SK-N-SH (cell line): ENCODE data around the gene WWOX. TPM values are rescaled to one million over a fixed set of nuclear protein-coding genes. Genes with fewer than 3 reads are reported as not detected.

ENCODE experiments used
- CTCF ChIA-PET: fragments of 300-600, 350-600 bp; formaldehyde crosslinking; extraction: SDS; loops from one replicate; lab custom pipeline; 2021; lab: Yijun Ruan, JAX
- POLR2A ChIA-PET: fragments of 350-600 bp; sonication (Branson Sonifier 250); formaldehyde crosslinking; extraction: SDS; loops from one replicate; lab custom pipeline; 2020; ENCODE audit warnings: antibody characterized with exemption, inconsistent platforms; lab: Yijun Ruan, JAX
- DNase-seq: peaks from one replicate; pipeline ENCODE4 v3.0.0; 2012
- H2AFZ ChIP-seq: fragments of 200-600 bp; sonication (generic); 2 replicates; pipeline ENCODE4 v1.8.1; 2016; ENCODE audit warnings: antibody characterized with exemption, mild to moderate bottlenecking, low read depth
- H3F3A ChIP-seq: fragments of 200-600 bp; sonication (generic); replicated peaks from 2 replicates; pipeline ENCODE3; 2016; ENCODE audit warnings: antibody characterized with exemption, mild to moderate bottlenecking; ENCODE audit not compliant: insufficient read depth
- H3K27ac ChIP-seq, 2 experiments: fragments of 200-500 bp in 1 of 2; fragments of 200-600 bp in 1 of 2; sonication (Bioruptor generic) in 1 of 2; sonication (generic), shearing (Covaris generic) in 1 of 2; 2 replicates each; pipeline versions ENCODE4 v1.5.1 to v1.6.1; 2014 to 2016; ENCODE audit warnings: low read depth in 2 of 2, inconsistent platforms in 1 of 2, low read length in 1 of 2, mild to moderate bottlenecking in 1 of 2, mixed read lengths in 1 of 2
- H3K27me3 ChIP-seq: fragments of 200-600 bp; sonication (generic), shearing (Covaris generic); 2 replicates; pipeline ENCODE4 v1.6.1; 2016; ENCODE audit warnings: mixed run types; ENCODE audit not compliant: insufficient read depth
- H3K36me3 ChIP-seq, 2 experiments: fragments of 200-500 bp in 1 of 2; fragments of 200-600 bp in 1 of 2; sonication (Bioruptor generic) in 1 of 2; sonication (generic) in 1 of 2; replicated peaks in 1 of 2; 2 replicates each; pipeline versions ENCODE3 to v1.5.1; 2014 to 2016; ENCODE audit warnings: low read length in 1 of 2, mild to moderate bottlenecking in 1 of 2; ENCODE audit not compliant: insufficient read depth in 2 of 2, control insufficient read depth in 1 of 2
- H3K4me1 ChIP-seq, 2 experiments: fragments of 200-500 bp in 1 of 2; fragments of 200-600 bp in 1 of 2; sonication (Bioruptor generic) in 1 of 2; sonication (generic), shearing (Covaris generic) in 1 of 2; 2 replicates each; pipeline versions ENCODE4 v1.5.1 to v1.6.1; 2014 to 2016; ENCODE audit warnings: low read depth in 1 of 2, low read length in 1 of 2, mixed run types in 1 of 2; ENCODE audit not compliant: insufficient read depth in 2 of 2, control insufficient read depth in 1 of 2
- H3K4me2 ChIP-seq: fragments of 200-600 bp; sonication (generic), shearing (Covaris generic); 2 replicates; pipeline ENCODE4 v1.6.1; 2017; ENCODE audit warnings: mixed run types
- H3K4me3 ChIP-seq, 2 experiments: fragments of 200-500 bp in 1 of 2; fragments of 200-600 bp in 1 of 2; sonication (Bioruptor generic) in 1 of 2; sonication (generic), shearing (Covaris generic) in 1 of 2; 2 replicates each; pipeline versions ENCODE4 v1.5.1 to v1.8.1; 2014 to 2016; ENCODE audit warnings: low read depth in 2 of 2, inconsistent platforms in 1 of 2, low read length in 1 of 2, mild to moderate bottlenecking in 1 of 2, mixed read lengths in 1 of 2, moderate library complexity in 1 of 2
- H3K79me2 ChIP-seq: fragments of 200-600 bp; sonication (generic); 2 replicates; pipeline ENCODE4 v1.8.1; 2017; ENCODE audit warnings: mild to moderate bottlenecking; ENCODE audit not compliant: insufficient read depth
- H3K9ac ChIP-seq: fragments of 200-600 bp; sonication (generic); 2 replicates; pipeline ENCODE4 v1.6.1; 2017; ENCODE audit warnings: mixed run types
- H3K9me2 ChIP-seq: fragments of 200-600 bp; sonication (generic); 2 replicates; pipeline ENCODE4 v1.6.1; 2017; ENCODE audit warnings: mixed run types
- H3K9me3 ChIP-seq: fragments of 200-600 bp; sonication (generic); 2 replicates; pipeline ENCODE4 v1.6.1; 2017; ENCODE audit warnings: mixed run types, mild to moderate bottlenecking, moderate library complexity
- H4K20me1 ChIP-seq: fragments of 200-600 bp; sonication (generic); 2 replicates; pipeline ENCODE4 v1.6.1; 2017; ENCODE audit warnings: mild to moderate bottlenecking, mixed run types; ENCODE audit not compliant: insufficient read depth
- ELF1 ChIP-seq: IDR thresholded peaks from 2 replicates; pipeline ENCODE4 v1.4.0; 2012
- FOXJ3 ChIP-seq: sonication (generic); formaldehyde crosslinking; IDR thresholded peaks from 2 replicates; pipeline ENCODE4 v1.5.1; 2020; ENCODE audit warnings: mild to moderate bottlenecking, missing genetic modification reagents
- GABPA ChIP-seq: IDR thresholded peaks from 2 replicates; pipeline ENCODE4 v1.4.0; 2012; ENCODE audit warnings: low read depth, mild to moderate bottlenecking
- GATA2 ChIP-seq: sonication (generic); formaldehyde crosslinking; IDR thresholded peaks from 2 replicates; pipeline ENCODE4 v1.5.0; 2020; ENCODE audit warnings: mild to moderate bottlenecking, missing genetic modification reagents
- MAX ChIP-seq: IDR thresholded peaks from 2 replicates; pipeline ENCODE4 v1.4.0; 2012; ENCODE audit warnings: low read depth
- POLR2AphosphoS5 ChIP-seq: IDR thresholded peaks from 2 replicates; pipeline ENCODE4 v1.6.1; 2012; ENCODE audit warnings: low read depth, low read length
- SMC3 ChIP-seq: IDR thresholded peaks from 2 replicates; pipeline ENCODE4 v1.6.1; 2012; ENCODE audit warnings: low read depth, low read length, improper control_type of control experiment
- TCF12 ChIP-seq: IDR thresholded peaks from 2 replicates; pipeline ENCODE4 v1.4.0; 2012
- USF1 ChIP-seq: IDR thresholded peaks from 2 replicates; pipeline ENCODE4 v1.4.0; 2012; ENCODE audit warnings: low read depth, borderline replicate concordance
- ZBTB33 ChIP-seq: IDR thresholded peaks from 2 replicates; pipeline ENCODE4 v1.4.0; 2012; ENCODE audit warnings: low read depth, borderline replicate concordance
- WGBS: methylation state at CpG from one replicate; pipeline ENCODE4 v1.1.6; 2017; ENCODE audit warnings: low lambda C conversion rate; 5-methylcytosine and 5-hydroxymethylcytosine counted together
- polyA plus RNA-seq, 3 experiments: library from polyadenylated mRNA; depleted of rRNA; stranded (reverse); fragments of >200 nt; gene quantifications; 2 replicates each; pipeline ENCODE4 v1.2.3, GENCODE V29; 2012

The WWOX gene
- polyA plus RNA-seq, 1 of the 3 experiments (the other 2 are of a cell fraction): 10.8 TPM

GRCh38 chr16:78795433-78795832, 696.0 kb downstream of the WWOX start:
- Histone ChIP-seq H3F3A (no peaks in the 10 kb centered on the region), H3K4me3 (no peak overlapping the region), H3K9me2 (no peaks in the 10 kb centered on the region), H3K9ac (no peak overlapping the region), H4K20me1 (no peaks in the 10 kb centered on the region), H3K9me3 (no peaks in the 10 kb centered on the region; the same call in 1 of the 2 replicates), H2AFZ (no peak overlapping the region)
- CTCF ChIA-PET: interaction anchor here (1.7 kb wide), 1 partner anchor 25 kb away, joined by 5 read pairs; no protein-coding TSS in a partner anchor
- POLR2A ChIA-PET: no interaction called here
- TF ChIP-seq GATA2: no peak
- TF ChIP-seq, all 33 proteins: peak for 0
- WGBS: 25% methylated on average over 1 of the region's 1 CpG
- Histone ChIP-seq H3K27me3 (no peaks in the 10 kb centered on the region), H3K4me2 (no peak overlapping the region), H3K27ac (no peak overlapping the region), H3K79me2 (no peaks in the 10 kb centered on the region), H3K36me3 (no peaks in the 10 kb centered on the region), H3K4me1 (no peaks in the 10 kb centered on the region)
- DNase-seq: no peak

DNA sequence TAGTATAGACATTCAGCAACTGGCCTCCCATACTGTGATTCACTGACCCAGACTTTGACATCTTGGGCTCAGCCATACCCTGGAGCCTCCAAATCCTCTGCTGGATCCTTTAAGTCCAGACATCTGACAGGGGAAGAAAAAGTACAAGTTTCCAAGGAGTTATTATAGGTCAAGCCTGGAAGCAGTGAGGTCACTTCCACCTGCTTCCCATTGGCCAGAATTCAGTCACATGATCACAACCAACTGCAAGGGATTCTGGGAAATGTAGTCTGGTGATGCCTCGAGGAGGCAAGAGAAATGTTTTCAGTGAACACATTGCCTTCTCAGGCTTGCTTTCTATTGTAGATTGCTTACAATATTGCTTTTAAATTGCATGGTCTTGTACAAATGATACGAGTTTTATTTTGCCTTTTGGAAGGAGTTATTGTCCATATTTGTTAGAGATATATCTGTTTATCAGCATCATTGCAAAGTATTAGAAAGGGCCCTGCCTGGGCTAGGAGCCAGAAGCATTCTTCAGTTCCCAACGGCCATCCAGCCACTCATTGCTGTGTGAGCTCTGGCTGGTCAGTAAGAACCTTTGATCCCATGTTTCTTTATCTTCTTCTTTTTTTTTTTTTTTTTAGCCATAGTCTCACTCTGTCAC, 696.9 kb downstream of the WWOX start:
- Histone ChIP-seq H3K36me3 (no peaks in the 10 kb centered on the region), H3K4me3 (no peak overlapping the region), H3K9me2 (no peaks in the 10 kb centered on the region), H3K9ac (no peak overlapping the region), H2AFZ (no peak overlapping the region), H3K27me3 (no peaks in the 10 kb centered on the region), H3K9me3 (no peaks in the 10 kb centered on the region; the same call in 1 of the 2 replicates), H3K4me2 (no peak overlapping the region), H4K20me1 (no peaks in the 10 kb centered on the region), H3K79me2 (no peaks in the 10 kb centered on the region), H3K4me1 (no peaks in the 10 kb centered on the region), H3F3A (no peaks in the 10 kb centered on the region), H3K27ac (no peak overlapping the region)
- 4% methylated on average over 3 of the region's 3 CpGs for WGBS
- DNase-seq: peak; percentile 54
- ChIA-PET POLR2A (interaction anchor here (0.7 kb wide), 1 partner anchor 1147 kb away, joined by 3 read pairs; no protein-coding TSS in a partner anchor), CTCF (no interaction called here)
- TF ChIP-seq USF1 (peak; percentile 48; the same call in 1 of the 2 replicates), GABPA (no peak)

DNA sequence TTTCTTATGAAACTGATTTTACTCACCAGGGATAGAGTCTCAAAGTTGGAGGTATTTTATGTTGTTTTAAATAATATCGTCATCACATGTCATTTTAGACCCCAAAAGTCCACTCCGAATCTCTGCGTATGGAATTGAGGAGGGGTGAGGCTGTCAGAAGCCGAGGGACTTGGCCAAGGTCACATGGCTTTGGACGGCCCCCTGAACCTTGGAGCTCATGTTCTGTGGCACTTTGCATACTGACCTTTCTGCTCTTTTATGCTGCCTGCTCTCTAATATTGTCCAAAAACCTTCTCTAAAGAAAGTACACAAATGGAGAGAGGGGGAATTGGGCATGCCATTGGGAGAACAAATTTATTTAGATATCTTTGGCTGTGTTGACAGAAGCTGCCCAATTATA, 700.0 kb downstream of the WWOX start:
- CTCF ChIA-PET: interaction anchor here (1.0 kb wide), 1 partner anchor 803 kb away, joined by 4 read pairs; no protein-coding TSS in a partner anchor
- no peak overlapping the region for H3K9ac ChIP-seq
- no peaks in the 10 kb centered on the region for H3K79me2 ChIP-seq
- no peak overlapping the region for H3K4me2 ChIP-seq
- H3K9me2 ChIP-seq: no peaks in the 10 kb centered on the region
- TF ChIP-seq SMC3 (no peak), GABPA (no peak), POLR2AphosphoS5 (no peak), USF1 (no peak), ZBTB33 (no peak), FOXJ3 (CRISPR knock-in tag) (no peak), ELF1 (no peak), TCF12 (no peak), MAX (no peak)
- TF ChIP-seq, all 33 proteins: peak for 0
- no peaks in the 10 kb centered on the region for H3K27me3 ChIP-seq
- H3K9me3 ChIP-seq: no peaks in the 10 kb centered on the region; the same call in 1 of the 2 replicates
- H3F3A ChIP-seq: no peaks in the 10 kb centered on the region
- H3K4me1 ChIP-seq: no peaks in the 10 kb centered on the region
- no peaks in the 10 kb centered on the region for H3K36me3 ChIP-seq
- WGBS: 43% methylated on average over 5 of the region's 5 CpGs
- H3K27ac ChIP-seq: no peak overlapping the region
- H3K4me3 ChIP-seq: no peak overlapping the region
- no peak overlapping the region for H2AFZ ChIP-seq
- no peak for DNase-seq
- POLR2A ChIA-PET: no interaction called here
- no peaks in the 10 kb centered on the region for H4K20me1 ChIP-seq
